ENCODE results near the gene SHISA7.
"Not testable (repeated sequence)": the region's sequence is repeated elsewhere in the genome, so short reads cannot be mapped to it uniquely, and the experiment has no call there.

The SHISA7 gene

DNA sequence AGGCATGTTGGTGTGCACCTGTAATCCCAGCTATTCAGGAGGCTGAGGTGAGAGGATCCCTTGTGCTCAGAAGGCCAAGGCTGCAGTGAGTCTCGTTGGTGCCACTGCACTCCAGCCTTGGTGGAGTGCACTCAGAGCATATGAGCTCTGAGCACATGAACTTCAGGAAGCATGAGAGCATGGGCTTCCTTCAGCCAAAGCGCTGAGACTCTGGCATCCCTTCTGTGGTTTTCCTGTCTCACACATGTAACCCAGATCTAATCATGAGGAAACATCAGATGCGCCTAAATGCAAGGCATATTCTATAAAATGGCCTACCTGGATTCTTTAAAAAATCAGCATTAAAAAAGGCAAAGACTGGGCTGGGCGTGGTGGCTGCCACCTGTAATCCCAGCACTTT is 21.8 kb downstream of the SHISA7 start:
- DNase-seq (ENCODE audit: low read depth in 2 of 3, low spot score in 2 of 3): not testable (repeated sequence)

DNA sequence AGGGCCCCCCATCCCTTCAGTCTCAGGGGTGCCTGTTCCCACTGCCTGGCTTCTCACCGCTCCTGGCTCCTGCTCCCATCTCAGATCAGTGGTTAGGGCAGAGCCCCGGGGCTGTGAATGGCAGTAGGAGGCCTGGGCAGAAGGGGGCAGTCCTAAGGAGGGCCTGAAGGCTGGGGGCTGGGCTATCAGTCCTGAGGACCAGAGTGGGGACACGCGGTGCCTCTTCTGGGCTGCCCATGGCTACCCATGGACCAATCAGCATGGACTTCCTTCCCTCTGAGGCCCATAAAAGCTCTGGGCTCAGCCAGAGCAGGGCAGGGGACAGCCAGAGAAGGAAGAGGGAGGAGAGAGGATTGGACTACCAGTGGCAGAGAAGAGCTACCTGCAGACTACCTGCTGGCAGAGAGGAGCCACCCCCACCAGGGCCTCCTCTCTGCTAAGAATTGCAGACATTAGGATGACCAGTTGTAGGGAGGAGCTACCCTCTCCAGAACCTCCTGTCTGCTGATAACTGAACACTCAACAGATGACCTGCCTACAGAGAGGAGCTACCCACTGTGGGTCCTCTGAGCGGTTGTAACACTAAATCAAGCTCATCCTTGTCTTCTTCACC is 23.4 kb downstream of the SHISA7 start:
- no peak for DNase-seq (ENCODE audit: low read depth in 2 of 3, low spot score in 2 of 3)

DNA sequence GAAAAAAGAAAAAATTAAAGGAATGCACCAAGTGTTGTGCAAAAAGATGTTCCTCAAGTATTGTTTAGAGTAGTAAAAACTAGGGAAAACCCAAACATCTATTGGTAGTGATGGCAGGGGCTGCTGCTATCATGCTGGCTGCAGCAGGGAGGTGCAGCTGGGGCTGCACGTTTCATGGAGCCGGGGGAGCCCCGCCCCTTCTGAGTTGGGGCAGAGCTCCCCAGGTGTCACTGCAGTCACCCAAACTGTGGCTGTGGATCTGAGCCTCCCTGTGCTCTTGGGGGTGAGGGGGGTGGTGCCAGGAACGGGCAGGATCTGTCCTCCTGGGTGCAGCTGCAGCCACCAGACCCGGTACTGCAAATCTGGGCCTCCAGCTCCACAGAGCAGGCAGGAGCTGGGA is 24.0 kb downstream of the SHISA7 start:
- DNase-seq (ENCODE audit: low read depth in 2 of 3, low spot score in 2 of 3): no peak

DNA sequence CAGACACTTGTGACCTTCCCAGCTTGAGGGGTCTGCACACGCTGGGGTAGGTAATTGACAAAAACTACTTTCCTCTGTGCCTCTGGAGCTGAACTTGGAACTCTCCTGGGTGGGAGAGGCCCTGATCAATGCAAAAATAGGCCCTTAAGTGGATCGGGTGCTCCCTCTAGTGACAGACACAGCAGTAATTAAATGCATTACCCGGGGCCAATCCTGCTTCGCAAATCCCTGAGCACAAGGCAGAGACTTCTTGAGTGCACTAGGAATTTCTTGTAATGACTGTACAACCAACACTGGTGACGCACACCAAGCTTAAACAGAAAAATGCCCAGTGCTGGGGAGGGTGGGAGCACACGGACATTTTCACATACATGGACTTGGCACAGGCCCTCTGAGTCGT is 24.9 kb downstream of the SHISA7 start:
- no peak for DNase-seq (ENCODE audit: low read depth in 2 of 3, low spot score in 2 of 3)

DNA sequence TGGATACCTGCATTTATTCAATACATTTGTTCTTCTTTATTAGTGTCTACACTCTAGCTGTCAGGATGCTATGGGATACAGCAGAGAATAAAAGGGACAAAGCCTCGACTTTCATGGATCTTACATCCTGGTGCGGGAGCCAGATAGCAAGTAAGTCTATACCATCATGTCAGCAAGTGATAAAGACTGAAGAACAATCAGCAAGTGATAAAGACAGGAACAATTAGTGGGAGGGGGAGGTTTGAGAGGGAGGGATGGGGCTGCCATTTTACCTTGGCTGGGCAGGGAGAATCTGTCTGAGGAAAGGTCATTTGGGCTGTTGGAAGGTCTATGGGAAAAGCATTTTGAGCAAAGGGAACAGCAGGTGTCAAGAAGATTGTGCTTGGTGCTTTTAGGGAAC is 32.9 kb downstream of the SHISA7 start:
- DNase-seq (ENCODE audit: low read depth in 2 of 3, low spot score in 2 of 3): no peak

DNA sequence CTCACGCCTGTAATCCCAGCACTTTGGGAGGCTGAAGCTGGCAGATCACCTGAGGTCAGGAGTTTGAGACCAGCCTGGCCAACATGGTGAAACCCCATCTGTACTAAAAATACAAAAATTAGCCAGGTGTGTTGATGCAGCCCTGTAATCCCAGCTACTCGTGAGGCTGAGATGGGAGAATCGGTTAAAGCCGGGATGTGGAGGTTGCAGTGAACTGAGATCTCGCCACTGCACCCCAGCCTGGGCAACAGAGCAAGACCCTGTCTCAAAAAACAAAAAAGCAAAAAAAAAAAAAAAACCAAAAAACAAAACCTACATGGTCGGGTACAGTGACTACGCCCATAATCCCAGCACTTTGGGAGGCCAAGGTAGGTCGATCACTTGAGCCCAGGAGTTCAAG is 33.9 kb downstream of the SHISA7 start:
- not testable (repeated sequence) for DNase-seq (ENCODE audit: low read depth in 2 of 3, low spot score in 2 of 3)

DNA sequence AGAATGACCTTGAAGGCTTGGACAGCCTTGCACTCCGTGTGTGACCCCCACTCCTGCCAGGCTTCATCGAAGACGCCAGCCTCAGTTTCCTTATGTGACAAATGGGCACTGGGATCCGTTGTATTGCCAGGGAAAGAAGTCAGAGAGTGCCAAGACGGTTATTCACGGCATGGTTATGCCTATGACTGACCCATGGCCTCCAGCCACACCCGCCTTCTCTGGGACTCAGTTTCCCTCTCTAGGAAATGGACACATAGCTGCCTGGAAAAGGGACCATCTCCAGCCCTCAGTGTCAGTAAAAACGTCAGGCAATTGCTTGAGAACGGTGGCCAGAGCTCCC is 34.6 kb downstream of the SHISA7 start:
- no peak for DNase-seq (ENCODE audit: low read depth in 2 of 3, low spot score in 2 of 3)

DNA sequence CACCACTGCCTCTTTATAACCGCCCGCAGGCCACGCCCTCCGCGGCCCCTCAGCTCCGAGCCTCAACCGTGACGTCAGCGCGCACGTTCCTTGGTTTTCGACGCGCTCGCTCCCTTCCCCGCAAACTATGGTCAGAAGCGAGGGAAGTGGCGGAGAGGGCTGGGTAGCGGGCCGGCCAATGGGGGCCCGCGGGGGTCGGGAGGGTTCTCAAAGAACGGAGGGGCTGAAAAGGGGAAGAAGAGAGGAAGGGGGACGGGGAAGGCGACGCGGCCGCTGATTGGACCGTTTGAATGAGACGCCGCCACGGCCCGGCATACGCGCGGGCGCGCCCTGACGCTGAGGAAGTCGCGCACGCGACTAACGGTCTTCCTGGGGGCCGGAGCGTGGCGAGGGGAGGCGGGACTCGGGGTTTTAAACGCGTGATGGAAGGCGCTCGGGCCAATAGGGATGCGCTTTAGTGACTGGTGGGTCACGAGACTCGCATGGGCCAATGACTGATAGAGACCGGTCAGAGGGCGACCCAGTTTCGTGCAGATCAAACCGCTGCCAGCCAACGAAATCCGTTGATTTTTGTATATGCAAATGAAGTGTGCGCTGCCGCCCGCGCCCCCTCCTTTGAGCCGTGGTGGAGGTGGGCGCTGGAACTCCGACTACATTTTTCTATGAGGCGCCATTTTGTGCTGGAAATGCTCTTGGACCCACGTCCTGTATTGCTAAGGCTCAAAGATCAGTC is 35.1 kb downstream of the SHISA7 start:
- peak; percentile 87 to 94 (median 93) for DNase-seq (ENCODE audit: low read depth in 2 of 3, low spot score in 2 of 3)

DNA sequence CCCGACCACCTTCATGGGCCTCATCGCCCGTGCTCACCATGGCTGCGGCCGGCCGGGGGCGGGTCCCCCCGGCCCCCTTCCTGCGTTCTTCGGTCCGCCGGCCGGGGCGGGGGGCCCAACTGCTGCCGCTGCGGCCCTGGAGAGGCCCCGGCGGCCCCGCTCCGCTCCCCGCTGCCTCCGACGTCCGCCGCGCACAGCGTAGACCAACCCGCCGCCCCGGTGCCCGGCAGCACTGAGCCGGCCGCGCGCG is 35.6 kb downstream of the SHISA7 start, which contains the start of gene UBE2S:
Gene UBE2S, minus strand, starts transcription at position 239 of the 250 bp plus-strand sequence. Its CDS starts 199 bp downstream, at position 40.
- DNase-seq (ENCODE audit: low read depth in 2 of 3, low spot score in 2 of 3): not testable (repeated sequence)

DNA sequence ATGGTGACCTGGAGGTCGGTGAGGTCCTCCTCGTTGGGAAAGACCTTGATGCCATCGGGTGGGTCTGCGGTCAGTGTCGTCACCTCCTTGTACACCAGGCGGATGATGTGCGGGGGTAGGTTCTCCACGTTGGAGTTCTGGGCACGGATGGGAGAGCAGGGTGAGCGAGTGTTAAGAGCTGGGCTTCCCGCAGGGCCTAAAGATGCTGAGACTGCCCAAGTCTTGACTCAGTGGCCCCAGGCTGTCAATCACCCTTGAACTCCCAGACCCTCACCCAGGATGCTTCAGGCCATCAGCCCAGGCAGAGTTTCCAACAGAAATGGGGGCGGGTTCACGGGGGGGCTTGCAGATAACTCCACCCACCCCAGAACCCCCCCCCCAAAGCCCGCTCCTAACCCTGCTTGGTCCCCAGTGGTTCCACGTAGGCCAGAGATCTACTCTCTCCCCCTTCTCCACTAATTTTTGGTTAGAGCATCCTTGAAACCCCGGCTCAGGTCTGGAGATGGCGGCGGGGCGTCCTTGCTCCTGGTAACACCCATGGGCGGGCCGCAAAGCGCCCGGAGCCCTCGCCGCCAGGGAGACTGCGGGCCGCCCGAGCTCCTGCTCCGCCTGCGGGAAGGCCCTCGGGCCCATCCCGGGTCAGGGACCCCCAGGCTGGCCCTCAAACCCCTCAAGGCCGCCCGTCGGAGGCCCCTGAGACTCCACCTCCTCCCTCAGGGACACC is 36.1 kb downstream of the SHISA7 start:
- DNase-seq (ENCODE audit: low read depth in 2 of 3, low spot score in 2 of 3): no peak

DNA sequence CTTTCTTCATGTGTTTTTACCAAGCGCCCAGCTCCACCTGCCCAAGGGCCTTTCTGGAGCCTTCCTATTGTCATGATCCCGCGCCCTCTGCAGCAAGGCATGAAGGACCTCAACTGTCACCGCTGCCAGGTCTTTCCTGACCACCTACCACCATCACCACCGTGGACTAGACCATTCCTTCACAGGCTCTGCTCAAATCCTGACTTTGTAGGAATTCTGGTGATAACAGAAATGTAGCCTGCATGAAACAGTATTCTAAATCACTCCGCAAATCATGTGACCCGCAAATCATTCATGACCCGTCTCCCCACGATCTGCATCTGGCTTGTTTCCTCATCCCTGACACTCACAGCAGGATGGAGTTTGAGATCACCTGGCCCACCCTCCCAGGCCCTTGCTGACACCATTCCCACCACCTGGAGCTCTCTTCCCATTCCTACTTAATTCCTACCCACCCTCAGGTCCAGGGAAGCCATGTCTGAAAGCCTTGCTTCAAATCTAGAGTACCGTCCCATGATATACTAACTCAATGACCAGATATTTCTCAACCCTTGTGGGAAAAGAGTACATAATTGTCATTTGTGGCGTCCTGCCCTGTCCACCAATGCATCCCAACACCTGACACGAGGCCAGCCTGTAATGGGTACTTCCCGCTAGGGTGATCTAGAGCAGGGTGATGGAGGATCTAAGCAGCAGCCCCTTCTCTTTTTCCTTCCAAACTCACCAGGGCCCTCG is 36.8 kb downstream of the SHISA7 start:
- no peak for DNase-seq (ENCODE audit: low read depth in 2 of 3, low spot score in 2 of 3)

DNA sequence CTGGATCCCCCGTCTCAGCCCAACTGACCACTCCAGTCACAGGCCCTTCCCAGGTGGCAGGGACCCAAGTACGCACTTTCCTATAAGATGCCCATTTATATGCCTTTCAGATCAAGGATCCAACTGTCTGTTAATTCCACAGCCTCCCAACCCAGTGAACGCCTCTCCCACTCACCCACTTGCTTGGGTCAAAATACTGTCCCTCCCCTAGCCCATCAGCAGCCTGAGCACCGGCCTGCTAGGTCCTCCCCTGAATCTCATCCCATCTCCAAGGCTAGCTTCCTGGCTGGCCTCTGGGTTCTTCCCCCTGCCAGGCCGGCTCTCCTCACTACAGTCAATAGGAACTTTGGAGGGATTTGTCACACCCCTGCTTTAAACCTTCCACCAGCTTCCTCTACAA is 37.5 kb downstream of the SHISA7 start:
- no peak for DNase-seq (ENCODE audit: low read depth in 2 of 3, low spot score in 2 of 3)

DNA sequence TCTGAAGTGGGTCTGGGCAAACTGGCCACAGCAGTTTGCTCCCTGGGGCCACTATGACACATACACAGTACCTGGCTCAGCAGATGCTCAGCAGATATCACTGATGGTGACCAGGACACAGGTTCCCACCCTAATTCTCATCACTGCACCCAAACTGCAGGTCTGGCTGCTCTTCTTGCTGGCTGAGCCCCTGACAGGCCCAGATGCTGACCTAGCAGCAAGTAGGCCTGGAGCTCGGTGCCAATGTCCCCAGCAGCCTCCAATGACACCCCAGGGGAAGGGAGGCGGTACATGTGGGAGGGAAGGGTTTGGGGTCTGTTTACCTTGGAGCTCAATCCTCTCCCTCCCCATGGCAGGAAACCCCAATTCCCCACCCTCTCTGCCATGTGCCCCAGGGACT is 40.6 kb downstream of the SHISA7 start:
- no peak for DNase-seq (ENCODE audit: low read depth in 2 of 3, low spot score in 2 of 3)

DNA sequence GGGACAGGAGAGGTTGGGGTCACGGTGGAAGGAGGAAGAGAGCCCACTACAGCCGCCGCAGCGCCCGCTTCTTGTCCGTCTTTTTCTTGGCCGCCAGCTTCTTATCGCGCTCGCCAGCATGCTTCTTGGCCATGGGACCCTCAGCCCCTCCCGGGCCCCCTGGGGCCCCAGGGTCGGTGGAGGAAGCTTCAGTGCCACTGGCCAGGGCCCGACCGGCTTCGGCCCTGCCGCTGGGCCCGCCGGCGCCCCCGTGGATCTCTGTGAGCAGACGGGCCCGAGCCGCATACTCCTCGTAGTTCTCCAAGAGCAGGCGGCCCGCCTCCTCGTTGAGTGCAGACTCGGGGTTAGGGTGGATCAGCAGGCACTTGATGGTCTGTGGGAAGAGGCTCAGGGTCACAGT is 41.7 kb downstream of the SHISA7 start:
- DNase-seq (ENCODE audit: low read depth in 2 of 3, low spot score in 2 of 3): not testable (repeated sequence)

DNA sequence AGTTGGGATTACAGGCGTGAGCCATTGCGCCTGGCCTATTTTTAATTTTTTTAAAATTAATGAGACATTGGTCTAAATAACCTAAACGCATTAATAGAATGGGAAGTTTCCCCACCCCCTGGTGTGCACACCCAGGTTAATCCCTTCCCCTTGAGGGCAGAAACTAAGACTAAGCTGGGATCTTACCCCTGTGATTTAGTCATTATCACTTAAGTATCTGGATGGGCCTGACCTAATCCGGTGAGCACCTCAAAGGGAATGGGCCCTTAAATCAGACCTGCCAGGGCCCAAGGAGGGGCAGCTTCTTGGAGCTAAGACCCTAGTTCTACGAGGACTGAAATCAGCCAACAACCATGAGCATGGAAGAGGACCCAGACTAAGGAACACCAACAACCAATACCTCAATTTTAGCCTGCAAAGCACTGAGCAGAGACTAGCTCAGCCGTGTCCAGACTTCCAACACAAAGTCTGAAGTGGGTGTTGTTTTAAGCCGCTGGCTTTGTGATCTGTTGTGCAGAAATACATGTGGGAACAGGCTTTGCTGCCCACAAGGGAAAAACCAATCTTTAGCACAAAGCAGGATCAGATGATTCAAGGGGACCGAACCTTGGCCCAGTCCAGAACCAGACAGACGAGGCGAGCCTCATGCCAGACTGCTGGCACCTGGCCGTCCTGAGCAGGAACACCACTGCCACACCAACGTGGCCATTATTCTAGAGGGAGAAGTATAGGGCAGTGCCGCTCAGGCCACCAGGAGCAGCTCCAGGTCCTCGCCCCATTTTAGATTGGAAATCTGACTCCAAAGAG is 42.6 kb downstream of the SHISA7 start:
- no peak for DNase-seq (ENCODE audit: low read depth in 2 of 3, low spot score in 2 of 3)

DNA sequence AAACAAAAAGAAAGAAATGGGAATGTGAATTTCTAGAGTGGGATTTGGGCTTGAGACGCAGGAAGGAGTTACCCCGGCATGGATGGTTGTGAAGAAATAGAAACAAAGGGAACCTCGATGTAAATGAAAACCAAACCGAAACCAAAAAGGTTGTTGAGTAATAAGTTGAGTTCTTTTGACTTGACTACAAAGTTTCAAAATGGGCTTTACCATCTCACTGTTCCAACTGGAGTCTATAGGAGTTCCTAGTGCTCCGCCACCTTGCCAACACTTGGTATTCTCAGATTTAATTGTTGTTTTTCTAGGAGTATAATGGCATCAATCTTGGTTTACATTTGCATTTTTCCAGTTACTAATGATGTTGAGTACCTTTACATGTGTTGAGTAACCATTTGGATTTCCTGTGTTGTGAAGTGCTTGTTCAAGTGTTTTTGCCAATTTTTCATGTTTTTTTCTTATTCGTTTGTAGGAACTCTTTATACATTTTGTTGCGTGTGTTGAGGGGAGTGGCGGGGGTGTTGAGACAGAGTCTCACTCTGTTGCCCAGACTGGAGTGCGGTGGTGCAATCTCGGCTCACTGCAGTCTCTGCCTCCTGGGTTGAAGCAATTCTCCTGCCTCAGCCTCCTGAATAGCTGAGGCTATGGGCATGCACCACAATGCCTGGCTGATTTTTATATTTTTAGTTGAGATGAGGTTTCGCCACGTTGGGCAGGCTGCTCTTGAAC is 44.7 kb downstream of the SHISA7 start:
- DNase-seq (ENCODE audit: low read depth in 2 of 3, low spot score in 2 of 3): no peak

DNA sequence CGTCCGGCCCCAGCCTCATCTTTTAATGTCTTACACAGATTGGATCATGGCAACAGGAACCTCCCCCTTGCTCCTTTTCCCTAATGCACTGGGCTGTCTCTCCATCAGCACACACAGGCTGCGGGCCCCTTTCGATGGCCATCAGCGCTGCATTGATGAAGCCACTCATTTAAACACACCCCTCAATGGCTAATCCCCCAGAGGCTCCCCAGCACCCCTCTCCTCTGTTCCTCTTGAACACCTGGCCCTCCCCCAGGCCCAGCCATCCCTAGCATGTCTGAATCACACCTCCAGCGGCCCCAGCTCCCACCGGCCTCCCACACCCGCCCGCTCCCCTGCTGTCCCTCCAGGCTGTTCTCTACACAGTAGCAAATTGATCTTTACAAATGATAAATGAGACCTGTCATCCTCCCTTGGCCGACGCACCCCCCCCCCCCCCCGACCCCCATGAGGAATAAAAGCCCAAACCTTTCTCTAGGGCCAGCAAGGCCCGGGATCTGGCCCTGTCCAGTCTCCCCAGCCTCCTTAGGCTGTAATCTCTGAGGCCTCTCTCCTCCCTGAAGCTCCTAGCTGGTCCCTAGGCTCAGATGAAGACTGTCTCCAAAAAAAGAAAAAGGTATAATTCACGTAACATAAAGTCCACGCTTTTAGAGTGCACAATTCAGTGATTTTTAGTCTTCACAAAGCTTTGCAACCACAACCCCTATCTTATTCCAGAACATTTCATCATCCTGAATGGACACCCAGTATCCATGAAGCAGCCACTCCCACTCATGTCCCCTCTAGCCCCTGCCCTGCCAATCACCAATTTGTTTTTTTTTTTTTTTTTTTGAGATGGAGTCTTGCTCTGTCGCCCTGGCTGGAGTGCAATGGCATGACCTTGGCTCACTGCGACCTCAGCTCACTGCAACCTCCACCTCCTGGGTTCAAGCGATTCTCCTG is 50.0 kb downstream of the SHISA7 start:
- no peak for DNase-seq (ENCODE audit: low read depth in 2 of 3, low spot score in 2 of 3)

DNA sequence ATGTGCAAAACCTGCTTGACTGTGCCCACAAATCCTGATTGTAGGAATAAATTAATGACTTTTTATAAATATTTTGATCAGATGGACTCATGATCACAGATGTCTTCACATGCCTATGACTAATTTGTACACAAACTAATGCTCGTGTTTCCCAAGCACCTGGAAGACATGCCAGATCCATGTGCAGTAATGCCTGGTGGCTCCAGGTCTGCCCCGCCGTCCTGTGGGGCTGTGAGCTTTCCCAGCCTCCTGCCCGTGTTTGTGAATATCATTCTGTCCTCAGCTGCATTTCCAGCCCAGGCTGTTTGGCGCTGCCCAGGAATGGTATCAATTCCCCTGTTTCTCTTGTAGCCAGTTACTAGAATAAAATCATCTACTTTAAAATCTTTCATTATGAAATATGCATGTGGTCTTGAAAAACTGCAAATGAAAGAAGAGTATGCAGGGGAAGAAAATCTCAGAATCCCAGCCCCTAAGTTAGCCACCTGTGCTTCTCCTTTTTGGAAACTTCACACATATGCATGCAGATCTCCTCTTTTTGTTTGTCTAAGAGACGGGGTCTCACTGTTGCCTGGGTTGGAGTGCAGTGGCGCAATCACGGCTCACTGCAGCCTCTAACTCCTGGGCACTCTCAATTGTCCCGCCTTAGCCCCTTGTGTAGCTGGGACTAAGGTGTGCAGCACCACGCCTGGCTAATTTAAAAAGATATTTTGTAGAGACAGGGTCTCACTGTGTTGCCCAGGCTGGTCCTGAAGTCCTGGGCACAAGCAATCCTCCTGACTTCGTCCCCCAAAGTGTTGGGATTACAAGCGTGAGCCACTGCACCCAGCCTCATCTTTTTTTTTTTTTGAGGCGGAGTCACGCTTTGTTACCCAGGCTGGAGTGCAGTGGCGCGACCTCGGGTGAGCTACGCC is 51.1 kb downstream of the SHISA7 start:
- DNase-seq (ENCODE audit: low read depth in 2 of 3, low spot score in 2 of 3): no peak

Measured in activated CD8-positive, alpha-beta memory T cell treated with anti-CD3 and anti-CD28 coated beads for 48 hours (primary cell).